Measurements from ENCODE around the gene TMEM201. TPM values are rescaled to one million over a fixed set of nuclear protein-coding genes. Genes with fewer than 3 reads are reported as not detected.

Gene TMEM201
- total and polyA plus RNA-seq, 2 of the 13 experiments (the other 11 are each of a cell fraction or from before 2014, with no cell fraction given), result 1.5 to 8.2 TPM

DNA sequence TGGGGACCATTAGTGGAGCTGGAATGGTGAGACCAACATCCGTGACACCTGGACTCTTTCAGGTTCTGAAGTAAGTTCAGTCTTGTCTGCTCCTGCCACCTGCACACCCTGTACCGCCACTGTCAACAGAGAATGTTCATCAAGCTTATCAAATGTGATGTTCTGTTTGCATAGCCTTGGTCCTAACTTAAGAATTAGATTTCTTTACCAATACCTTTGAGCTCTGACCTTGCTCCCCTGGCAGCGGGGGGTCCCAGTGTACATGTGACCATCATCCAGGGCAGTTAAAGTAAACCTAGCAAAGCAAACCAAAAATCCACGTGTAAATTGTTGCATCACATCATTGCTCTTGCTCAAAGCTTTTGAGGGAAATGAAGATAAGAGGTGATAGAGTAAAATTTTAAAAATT lies 35.0 kb upstream of the TMEM201 start (continued):
- TF ChIP-seq, protein P1, sequence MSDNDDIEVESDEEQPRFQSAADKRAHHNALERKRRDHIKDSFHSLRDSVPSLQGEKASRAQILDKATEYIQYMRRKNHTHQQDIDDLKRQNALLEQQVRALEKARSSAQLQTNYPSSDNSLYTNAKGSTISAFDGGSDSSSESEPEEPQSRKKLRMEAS (IDR thresholded peaks at IDR 0.05), result peak; percentile 91
- TF ChIP-seq, protein P2, sequence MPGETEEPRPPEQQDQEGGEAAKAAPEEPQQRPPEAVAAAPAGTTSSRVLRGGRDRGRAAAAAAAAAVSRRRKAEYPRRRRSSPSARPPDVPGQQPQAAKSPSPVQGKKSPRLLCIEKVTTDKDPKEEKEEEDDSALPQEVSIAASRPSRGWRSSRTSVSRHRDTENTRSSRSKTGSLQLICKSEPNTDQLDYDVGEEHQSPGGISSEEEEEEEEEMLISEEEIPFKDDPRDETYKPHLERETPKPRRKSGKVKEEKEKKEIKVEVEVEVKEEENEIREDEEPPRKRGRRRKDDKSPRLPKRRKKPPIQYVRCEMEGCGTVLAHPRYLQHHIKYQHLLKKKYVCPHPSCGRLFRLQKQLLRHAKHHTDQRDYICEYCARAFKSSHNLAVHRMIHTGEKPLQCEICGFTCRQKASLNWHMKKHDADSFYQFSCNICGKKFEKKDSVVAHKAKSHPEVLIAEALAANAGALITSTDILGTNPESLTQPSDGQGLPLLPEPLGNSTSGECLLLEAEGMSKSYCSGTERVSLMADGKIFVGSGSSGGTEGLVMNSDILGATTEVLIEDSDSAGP (CRISPR knock-in tag; IDR thresholded peaks at IDR 0.05; ENCODE audit: borderline replicate concordance), result peak; percentile 25; the same call in 1 of the 2 replicates
- peak; percentile 62; the same call in 1 of the 2 replicates for TF ChIP-seq SNAI1 (CRISPR knock-in tag; IDR thresholded peaks at IDR 0.05; ENCODE audit: borderline replicate concordance)
- TF ChIP-seq ZNF354B (CRISPR knock-in tag; IDR thresholded peaks at IDR 0.05), result 0 out of 2 replicates have a peak, but pooled peaks have one; percentile 76
- no peak for TF ChIP-seq SP2 (CRISPR knock-in tag; IDR thresholded peaks at IDR 0.05)
- TF ChIP-seq, protein P3, sequence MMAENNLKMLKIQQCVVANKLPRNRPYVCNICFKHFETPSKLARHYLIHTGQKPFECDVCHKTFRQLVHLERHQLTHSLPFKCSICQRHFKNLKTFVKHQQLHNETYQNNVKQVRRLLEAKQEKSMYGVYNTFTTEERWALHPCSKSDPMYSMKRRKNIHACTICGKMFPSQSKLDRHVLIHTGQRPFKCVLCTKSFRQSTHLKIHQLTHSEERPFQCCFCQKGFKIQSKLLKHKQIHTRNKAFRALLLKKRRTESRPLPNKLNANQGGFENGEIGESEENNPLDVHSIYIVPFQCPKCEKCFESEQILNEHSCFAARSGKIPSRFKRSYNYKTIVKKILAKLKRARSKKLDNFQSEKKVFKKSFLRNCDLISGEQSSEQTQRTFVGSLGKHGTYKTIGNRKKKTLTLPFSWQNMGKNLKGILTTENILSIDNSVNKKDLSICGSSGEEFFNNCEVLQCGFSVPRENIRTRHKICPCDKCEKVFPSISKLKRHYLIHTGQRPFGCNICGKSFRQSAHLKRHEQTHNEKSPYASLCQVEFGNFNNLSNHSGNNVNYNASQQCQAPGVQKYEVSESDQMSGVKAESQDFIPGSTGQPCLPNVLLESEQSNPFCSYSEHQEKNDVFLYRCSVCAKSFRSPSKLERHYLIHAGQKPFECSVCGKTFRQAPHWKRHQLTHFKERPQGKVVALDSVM (CRISPR knock-in tag; IDR thresholded peaks at IDR 0.05), result peak; percentile 21; the same call in 1 of the 2 replicates
- peak; percentile 84 for TF ChIP-seq ZSCAN21 (CRISPR knock-in tag; IDR thresholded peaks at IDR 0.05; ENCODE audit: borderline replicate concordance)
- TF ChIP-seq ZNF747 (CRISPR knock-in tag; IDR thresholded peaks at IDR 0.05; ENCODE audit: borderline replicate concordance), result peak; percentile 72; the same call in 1 of the 2 replicates
- 0 out of 2 replicates have a peak, but pooled peaks have one; percentile 20 for TF ChIP-seq BHLHE40 (IDR thresholded peaks at IDR 0.05; ENCODE audit: low read length)
- TF ChIP-seq, protein P4, sequence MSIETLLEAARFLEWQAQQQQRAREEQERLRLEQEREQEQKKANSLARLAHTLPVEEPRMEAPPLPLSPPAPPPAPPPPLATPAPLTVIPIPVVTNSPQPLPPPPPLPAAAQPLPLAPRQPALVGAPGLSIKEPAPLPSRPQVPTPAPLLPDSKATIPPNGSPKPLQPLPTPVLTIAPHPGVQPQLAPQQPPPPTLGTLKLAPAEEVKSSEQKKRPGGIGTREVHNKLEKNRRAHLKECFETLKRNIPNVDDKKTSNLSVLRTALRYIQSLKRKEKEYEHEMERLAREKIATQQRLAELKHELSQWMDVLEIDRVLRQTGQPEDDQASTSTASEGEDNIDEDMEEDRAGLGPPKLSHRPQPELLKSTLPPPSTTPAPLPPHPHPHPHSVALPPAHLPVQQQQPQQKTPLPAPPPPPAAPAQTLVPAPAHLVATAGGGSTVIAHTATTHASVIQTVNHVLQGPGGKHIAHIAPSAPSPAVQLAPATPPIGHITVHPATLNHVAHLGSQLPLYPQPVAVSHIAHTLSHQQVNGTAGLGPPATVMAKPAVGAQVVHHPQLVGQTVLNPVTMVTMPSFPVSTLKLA (IDR thresholded peaks at IDR 0.05), result peak; percentile 71
- TF ChIP-seq GATA4 (IDR thresholded peaks at IDR 0.05; ENCODE audit: borderline replicate concordance, low read depth), result peak; percentile 95; the same call in 1 of the 2 replicates
- TF ChIP-seq, protein P5, sequence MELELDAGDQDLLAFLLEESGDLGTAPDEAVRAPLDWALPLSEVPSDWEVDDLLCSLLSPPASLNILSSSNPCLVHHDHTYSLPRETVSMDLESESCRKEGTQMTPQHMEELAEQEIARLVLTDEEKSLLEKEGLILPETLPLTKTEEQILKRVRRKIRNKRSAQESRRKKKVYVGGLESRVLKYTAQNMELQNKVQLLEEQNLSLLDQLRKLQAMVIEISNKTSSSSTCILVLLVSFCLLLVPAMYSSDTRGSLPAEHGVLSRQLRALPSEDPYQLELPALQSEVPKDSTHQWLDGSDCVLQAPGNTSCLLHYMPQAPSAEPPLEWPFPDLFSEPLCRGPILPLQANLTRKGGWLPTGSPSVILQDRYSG (CRISPR knock-in tag; IDR thresholded peaks at IDR 0.05), result no peak
- no peak for TF ChIP-seq TCF12 (IDR thresholded peaks at IDR 0.05)
- peak; percentile 99 for TF ChIP-seq TCF12 (CRISPR knock-in tag; IDR thresholded peaks at IDR 0.05)
- TF ChIP-seq, protein P6, sequence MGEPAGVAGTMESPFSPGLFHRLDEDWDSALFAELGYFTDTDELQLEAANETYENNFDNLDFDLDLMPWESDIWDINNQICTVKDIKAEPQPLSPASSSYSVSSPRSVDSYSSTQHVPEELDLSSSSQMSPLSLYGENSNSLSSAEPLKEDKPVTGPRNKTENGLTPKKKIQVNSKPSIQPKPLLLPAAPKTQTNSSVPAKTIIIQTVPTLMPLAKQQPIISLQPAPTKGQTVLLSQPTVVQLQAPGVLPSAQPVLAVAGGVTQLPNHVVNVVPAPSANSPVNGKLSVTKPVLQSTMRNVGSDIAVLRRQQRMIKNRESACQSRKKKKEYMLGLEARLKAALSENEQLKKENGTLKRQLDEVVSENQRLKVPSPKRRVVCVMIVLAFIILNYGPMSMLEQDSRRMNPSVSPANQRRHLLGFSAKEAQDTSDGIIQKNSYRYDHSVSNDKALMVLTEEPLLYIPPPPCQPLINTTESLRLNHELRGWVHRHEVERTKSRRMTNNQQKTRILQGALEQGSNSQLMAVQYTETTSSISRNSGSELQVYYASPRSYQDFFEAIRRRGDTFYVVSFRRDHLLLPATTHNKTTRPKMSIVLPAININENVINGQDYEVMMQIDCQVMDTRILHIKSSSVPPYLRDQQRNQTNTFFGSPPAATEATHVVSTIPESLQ (CRISPR knock-in tag; conservative IDR thresholded peaks at IDR 0.05), result peak; percentile 68; the same call in 1 of the 2 replicates
- peak; percentile 82; the same call in 1 of the 2 replicates for TF ChIP-seq ZNF746 (CRISPR knock-in tag; IDR thresholded peaks at IDR 0.05)
- TF ChIP-seq MTA3 (CRISPR knock-in tag; IDR thresholded peaks at IDR 0.05), result no peak
- TF ChIP-seq, protein P7, sequence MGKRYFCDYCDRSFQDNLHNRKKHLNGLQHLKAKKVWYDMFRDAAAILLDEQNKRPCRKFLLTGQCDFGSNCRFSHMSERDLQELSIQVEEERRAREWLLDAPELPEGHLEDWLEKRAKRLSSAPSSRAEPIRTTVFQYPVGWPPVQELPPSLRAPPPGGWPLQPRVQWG (CRISPR knock-in tag; IDR thresholded peaks at IDR 0.05; ENCODE audit: borderline replicate concordance, low read depth), result no peak
- TF ChIP-seq ZNF614 (CRISPR knock-in tag; IDR thresholded peaks at IDR 0.05; ENCODE audit: borderline replicate concordance), result peak; percentile 68; the same call in 1 of the 2 replicates
